Breast epithelium (tissue), 4 donors: Measurements from ENCODE around the gene FBXL3. TPM values are rescaled to one million over a fixed set of nuclear protein-coding genes. Genes with fewer than 3 reads are reported as not detected.

Experiments
- DNase-seq, 2 donors: peaks; one replicate each; pipeline ENCODE4 v3.0.0-alpha.2; 2019; ENCODE audit warnings: low spot score in 2 of 2
- H3K27ac ChIP-seq, 2 donors: fragments of 200-600 bp; sonication (generic) in 1 of 2; one replicate each; pipeline ENCODE4 v1.5.1; 2016 to 2019; ENCODE audit warnings: mild to moderate bottlenecking in 1 of 2
- H3K27me3 ChIP-seq, 2 donors: fragments of 200-600 bp; sonication (generic) in 1 of 2; one replicate each; pipeline versions ENCODE4 v1.5.1 to v1.6.0; 2017 to 2019; ENCODE audit warnings: control low read depth in 1 of 2, mild to moderate bottlenecking in 1 of 2
- H3K36me3 ChIP-seq: fragments of 200-600 bp; one replicate; pipeline ENCODE4 v1.5.1; 2019
- H3K4me1 ChIP-seq, 2 donors: fragments of 200-600 bp; sonication (generic); one replicate each; pipeline ENCODE4 v1.5.1; 2016 to 2019; ENCODE audit warnings: control low read depth in 1 of 2
- H3K4me3 ChIP-seq, 3 donors: fragments of 200-600 bp; sonication (generic); 1 replicate in 2 of 3; 2 replicates in 1 of 3; pipeline ENCODE4 v1.5.1; 2016 to 2019; ENCODE audit warnings: mild to moderate bottlenecking in 3 of 3, moderate library complexity in 2 of 3
- H3K9me3 ChIP-seq, 2 donors: fragments of 200-600 bp; sonication (generic) in 1 of 2; one replicate each; pipeline ENCODE4 v1.5.1; 2016 to 2019; ENCODE audit warnings: control low read depth in 1 of 2
- POLR2A ChIP-seq: fragments of 450-650 bp; IDR thresholded peaks from one replicate; pipeline ENCODE4 v1.6.1; 2016; ENCODE audit warnings: antibody characterized with exemption, mild to moderate bottlenecking, moderate library complexity
- POLR2AphosphoS5 ChIP-seq, 3 donors: sonication (generic); formaldehyde crosslinking; IDR thresholded peaks; one replicate each; pipeline ENCODE4 v1.6.1; 2017; ENCODE audit warnings: antibody characterized with exemption in 3 of 3
- intact Hi-C: fragments of 100-400 bp; cut with DNase I; formaldehyde crosslinking; loops from one replicate; pipeline ENCODE4 v1.15.1; 2023; ENCODE audit warnings: low total_unique reads
- total RNA-seq, 3 donors: library from RNA; depleted of rRNA; stranded (reverse); fragments of >200 nt; gene quantifications; one replicate each; pipeline ENCODE4 v1.1.0, GENCODE V29; 2016
- TF ChIP-seq, protein P1 (sequence below), 3 donors: fragments of 450-650 bp; IDR thresholded peaks; one replicate each; pipeline ENCODE4 v1.5.1; 2016 to 2017; ENCODE audit warnings: antibody characterized with exemption in 3 of 3, mild to moderate bottlenecking in 3 of 3, moderate library complexity in 3 of 3

The FBXL3 gene
- total RNA-seq, 3 donors from 2014 or later, result 110 to 129 (median 128) TPM

DNA sequence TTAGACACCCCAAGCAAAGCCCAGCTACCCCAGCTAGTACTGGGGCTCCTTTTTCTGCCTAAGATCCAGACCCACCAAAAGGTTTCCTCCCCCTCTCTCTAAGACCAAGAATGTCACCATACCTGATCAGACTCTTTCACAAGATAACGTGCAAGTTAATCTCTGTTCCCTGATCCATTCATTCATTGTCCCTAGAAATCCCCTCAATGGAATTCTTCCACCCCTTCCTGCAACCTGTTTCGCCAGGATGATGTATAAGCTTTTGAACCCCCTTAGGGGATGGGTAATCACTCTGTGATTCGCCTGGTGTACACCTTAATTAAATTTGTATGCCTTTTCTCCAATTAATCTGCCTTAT lies 52.4 kb downstream of the FBXL3 start:
- H3K27me3 ChIP-seq, result no peaks in the 10 kb centered on the region
- no peaks in the 10 kb centered on the region for H3K9me3 ChIP-seq
- DNase-seq, result no peak
- H3K27ac ChIP-seq, result no peak overlapping the region
- no peak for TF ChIP-seq POLR2AphosphoS5 (IDR thresholded peaks at IDR 0.05)
- TF ChIP-seq POLR2A, result no peak
- intact Hi-C loops, result loop anchor here (5.0 kb wide), 1 partner anchor 1527 kb away; no protein-coding TSS in a partner anchor
- H3K4me1 ChIP-seq, result no peaks in the 10 kb centered on the region
- H3K4me3 ChIP-seq, result no peak overlapping the region
- no peaks in the 10 kb centered on the region for H3K36me3 ChIP-seq

DNA sequence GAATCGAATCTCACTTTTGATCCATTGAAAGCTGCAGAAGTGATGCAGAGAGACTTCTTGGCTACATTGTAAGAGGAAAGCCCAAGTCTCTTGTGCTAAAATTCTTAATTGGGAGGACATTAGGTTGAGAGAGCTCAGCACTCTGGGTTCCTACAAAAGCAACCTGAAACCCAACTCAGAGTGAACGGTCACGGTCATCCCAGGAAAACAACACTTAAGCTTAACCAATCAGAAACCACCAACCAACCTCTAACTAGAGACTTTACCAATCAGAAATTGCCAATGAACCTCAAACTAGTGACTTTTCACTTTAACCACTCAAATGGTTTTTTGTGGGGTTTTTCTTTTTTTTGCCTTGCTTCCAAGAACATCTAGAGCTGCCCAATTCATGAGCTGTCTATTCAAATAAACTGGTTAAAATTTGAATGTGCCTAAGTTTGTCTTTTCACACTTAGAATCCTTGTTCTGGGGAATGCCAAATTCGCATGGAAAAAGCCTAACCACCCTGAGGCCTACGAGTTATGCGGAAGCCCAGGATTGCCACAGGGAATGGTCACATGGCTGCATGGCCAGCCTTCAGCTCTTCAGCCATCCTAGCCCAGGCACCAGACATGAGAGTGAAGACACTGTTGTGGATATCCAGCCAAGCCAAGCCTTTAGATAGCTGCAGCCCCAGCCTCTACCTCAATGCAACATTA lies 52.9 kb downstream of the FBXL3 start:
- DNase-seq, result no peak
- Histone ChIP-seq H3K4me1 (no peaks in the 10 kb centered on the region), H3K27ac (no peak overlapping the region), H3K9me3 (no peaks in the 10 kb centered on the region), H3K36me3 (no peaks in the 10 kb centered on the region), H3K4me3 (no peak overlapping the region), H3K27me3 (no peaks in the 10 kb centered on the region)
- TF ChIP-seq, protein P1, sequence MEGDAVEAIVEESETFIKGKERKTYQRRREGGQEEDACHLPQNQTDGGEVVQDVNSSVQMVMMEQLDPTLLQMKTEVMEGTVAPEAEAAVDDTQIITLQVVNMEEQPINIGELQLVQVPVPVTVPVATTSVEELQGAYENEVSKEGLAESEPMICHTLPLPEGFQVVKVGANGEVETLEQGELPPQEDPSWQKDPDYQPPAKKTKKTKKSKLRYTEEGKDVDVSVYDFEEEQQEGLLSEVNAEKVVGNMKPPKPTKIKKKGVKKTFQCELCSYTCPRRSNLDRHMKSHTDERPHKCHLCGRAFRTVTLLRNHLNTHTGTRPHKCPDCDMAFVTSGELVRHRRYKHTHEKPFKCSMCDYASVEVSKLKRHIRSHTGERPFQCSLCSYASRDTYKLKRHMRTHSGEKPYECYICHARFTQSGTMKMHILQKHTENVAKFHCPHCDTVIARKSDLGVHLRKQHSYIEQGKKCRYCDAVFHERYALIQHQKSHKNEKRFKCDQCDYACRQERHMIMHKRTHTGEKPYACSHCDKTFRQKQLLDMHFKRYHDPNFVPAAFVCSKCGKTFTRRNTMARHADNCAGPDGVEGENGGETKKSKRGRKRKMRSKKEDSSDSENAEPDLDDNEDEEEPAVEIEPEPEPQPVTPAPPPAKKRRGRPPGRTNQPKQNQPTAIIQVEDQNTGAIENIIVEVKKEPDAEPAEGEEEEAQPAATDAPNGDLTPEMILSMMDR (IDR thresholded peaks at IDR 0.05), result no peak
- TF ChIP-seq POLR2A (no peak), POLR2AphosphoS5 (IDR thresholded peaks at IDR 0.05) (no peak)
- intact Hi-C loops, result loop anchor here (5.0 kb wide), 1 partner anchor 1527 kb away; no protein-coding TSS in a partner anchor

DNA sequence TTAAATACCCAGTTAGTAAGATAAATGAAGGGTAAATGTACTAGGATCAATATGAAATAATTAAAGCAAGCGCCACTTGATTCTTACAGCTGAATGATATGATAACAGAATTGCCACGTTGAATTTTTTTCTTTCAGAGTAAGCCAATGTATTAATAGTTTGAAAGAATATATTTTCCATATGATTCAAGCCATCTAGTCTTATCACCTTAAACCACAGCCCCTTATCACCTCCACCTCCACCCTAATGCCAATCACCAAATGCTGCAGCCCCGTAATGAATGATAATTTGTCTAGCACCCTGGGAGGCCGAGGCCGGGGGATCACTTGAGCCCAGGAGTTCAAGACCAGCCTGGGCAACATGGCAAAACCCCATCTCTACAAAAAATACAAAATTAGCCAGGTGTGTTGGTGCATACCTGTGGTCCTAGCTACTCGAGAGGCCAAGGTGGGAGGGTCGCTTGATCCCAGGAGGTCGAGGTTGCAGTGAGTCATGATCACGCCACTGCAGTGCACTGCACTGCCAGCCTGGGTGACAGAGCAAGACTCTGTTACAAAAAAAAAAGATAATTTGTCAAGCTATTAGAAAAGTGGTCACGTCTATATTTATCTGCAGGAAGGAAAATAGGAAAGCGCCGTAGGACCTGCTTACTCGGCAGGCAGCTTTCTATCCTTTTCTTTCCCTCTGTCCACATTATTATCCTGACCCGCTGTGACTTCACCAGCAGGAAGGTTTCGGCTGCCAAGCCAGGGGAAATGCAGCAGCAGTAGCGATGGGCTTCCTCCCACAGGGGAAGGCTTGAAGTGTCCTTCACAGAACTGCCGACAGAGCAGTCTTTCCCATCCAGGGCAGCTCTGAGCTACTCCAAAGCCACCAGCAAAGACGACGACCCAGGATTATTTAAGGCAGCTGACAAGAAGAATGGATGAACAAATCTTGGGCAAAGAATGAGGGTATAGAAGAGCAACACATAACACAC lies 54.8 kb downstream of the FBXL3 start:
- Histone ChIP-seq H3K36me3 (no peaks in the 10 kb centered on the region), H3K27me3 (no peaks in the 10 kb centered on the region), H3K4me1 (no peaks in the 10 kb centered on the region), H3K4me3 (no peak overlapping the region), H3K27ac (no peak overlapping the region), H3K9me3 (no peaks in the 10 kb centered on the region)
- no peak for DNase-seq
- intact Hi-C loops, result loop anchor here (5.0 kb wide), 1 partner anchor 1525 kb away; no protein-coding TSS in a partner anchor
- TF ChIP-seq POLR2A (no peak), POLR2AphosphoS5 (IDR thresholded peaks at IDR 0.05) (no peak)
- TF ChIP-seq, protein P1 (IDR thresholded peaks at IDR 0.05), result no peak

DNA sequence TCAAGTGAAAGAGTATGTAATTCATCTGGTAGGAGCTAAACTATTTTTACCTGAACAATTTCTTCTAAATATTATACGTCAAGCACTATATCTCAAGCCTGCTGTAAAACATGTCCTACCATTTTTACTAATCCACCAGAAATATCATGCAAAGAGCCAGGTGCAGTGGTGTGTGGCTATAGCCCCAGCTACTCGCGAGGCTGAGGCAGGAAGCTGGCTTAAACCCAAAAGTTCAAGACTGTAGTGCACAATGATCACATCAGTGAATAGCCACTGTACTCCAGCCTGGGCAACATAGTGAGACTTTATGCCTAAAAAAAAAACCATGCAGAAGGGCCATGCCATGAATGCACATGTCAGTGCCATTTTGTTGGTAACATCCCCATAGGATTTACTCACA lies 55.7 kb downstream of the FBXL3 start:
- Histone ChIP-seq H3K4me1 (no peaks in the 10 kb centered on the region), H3K4me3 (no peak overlapping the region), H3K27ac (no peak overlapping the region), H3K27me3 (no peaks in the 10 kb centered on the region), H3K9me3 (no peaks in the 10 kb centered on the region), H3K36me3 (no peaks in the 10 kb centered on the region)
- intact Hi-C loops, result loop anchor here (5.0 kb wide), 1 partner anchor 1524 kb away; no protein-coding TSS in a partner anchor
- no peak for DNase-seq
- TF ChIP-seq, protein P1 (IDR thresholded peaks at IDR 0.05), result no peak
- TF ChIP-seq POLR2AphosphoS5 (IDR thresholded peaks at IDR 0.05) (no peak), POLR2A (no peak)

DNA sequence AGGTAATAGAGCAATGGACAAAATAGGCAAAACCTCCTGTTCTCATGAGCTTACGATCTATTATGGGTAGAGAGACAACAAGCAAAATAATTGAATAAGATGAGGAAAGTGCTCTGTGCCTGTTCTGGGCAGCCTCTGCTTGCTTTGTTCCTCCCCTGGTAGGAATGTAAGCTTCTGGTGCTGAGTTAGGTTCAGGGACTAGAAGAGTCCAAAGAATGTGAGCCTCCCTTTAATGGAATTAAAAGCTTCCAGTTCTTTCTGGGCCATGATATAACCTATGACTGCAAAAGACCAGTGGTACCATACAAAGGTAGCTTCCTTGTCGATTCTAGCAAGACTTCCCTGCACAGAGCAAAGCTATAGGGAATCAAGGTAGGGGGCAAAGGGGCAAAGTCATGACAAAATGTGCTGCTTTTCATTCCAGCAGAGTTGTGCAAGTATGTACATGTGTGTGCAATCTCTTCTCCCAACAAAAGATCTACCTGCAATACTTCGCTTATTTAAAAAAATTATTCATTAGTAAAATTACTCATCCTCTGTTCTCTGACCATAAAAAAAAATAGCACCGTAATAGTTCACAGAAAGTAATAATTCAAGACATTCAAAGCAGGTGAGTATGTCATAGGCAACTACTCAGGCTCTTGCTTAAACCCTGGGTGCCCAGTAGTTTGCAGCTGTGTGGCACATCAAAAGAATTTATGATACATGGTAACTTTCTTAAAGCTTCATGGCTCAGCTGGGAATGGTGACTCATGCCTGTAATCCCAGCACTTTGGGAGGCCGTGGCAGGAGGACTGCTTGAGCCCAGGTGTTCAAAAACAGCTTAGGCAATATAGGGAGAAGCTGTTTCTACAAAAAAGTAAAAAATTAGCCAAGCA lies 57.2 kb downstream of the FBXL3 start:
- DNase-seq, result no peak
- Histone ChIP-seq H3K4me3 (no peak overlapping the region), H3K4me1 (no peaks in the 10 kb centered on the region), H3K27me3 (no peaks in the 10 kb centered on the region), H3K36me3 (no peaks in the 10 kb centered on the region), H3K27ac (no peak overlapping the region), H3K9me3 (no peaks in the 10 kb centered on the region)
- TF ChIP-seq POLR2AphosphoS5 (IDR thresholded peaks at IDR 0.05), result no peak
- TF ChIP-seq, protein P1 (IDR thresholded peaks at IDR 0.05), result no peak
- TF ChIP-seq POLR2A, result no peak
- intact Hi-C loops, result loop anchor here (5.0 kb wide), 2 partner anchors 1102 to 1522 kb away; no protein-coding TSS in a partner anchor
